SK-N-SH (cell line): Measurements from ENCODE around the gene SORBS1. TPM values are rescaled to one million over a fixed set of nuclear protein-coding genes. Genes with fewer than 3 reads are reported as not detected.

ENCODE experiments used
- CTCF ChIA-PET: fragments of 300-600, 350-600 bp; formaldehyde crosslinking; extraction: SDS; loops from one replicate; lab custom pipeline; 2021; lab: Yijun Ruan, JAX
- POLR2A ChIA-PET: fragments of 350-600 bp; sonication (Branson Sonifier 250); formaldehyde crosslinking; extraction: SDS; loops from one replicate; lab custom pipeline; 2020; ENCODE audit warnings: antibody characterized with exemption, inconsistent platforms; lab: Yijun Ruan, JAX
- DNase-seq: peaks from one replicate; pipeline ENCODE4 v3.0.0; 2012
- H2AFZ ChIP-seq: fragments of 200-600 bp; sonication (generic); 2 replicates; pipeline ENCODE4 v1.8.1; 2016; ENCODE audit warnings: antibody characterized with exemption, mild to moderate bottlenecking, low read depth
- H3F3A ChIP-seq: fragments of 200-600 bp; sonication (generic); replicated peaks from 2 replicates; pipeline ENCODE3; 2016; ENCODE audit warnings: antibody characterized with exemption, mild to moderate bottlenecking; ENCODE audit not compliant: insufficient read depth
- H3K27ac ChIP-seq, 2 experiments: fragments of 200-500 bp in 1 of 2; fragments of 200-600 bp in 1 of 2; sonication (Bioruptor generic) in 1 of 2; sonication (generic), shearing (Covaris generic) in 1 of 2; 2 replicates each; pipeline versions ENCODE4 v1.5.1 to v1.6.1; 2014 to 2016; ENCODE audit warnings: low read depth in 2 of 2, inconsistent platforms in 1 of 2, low read length in 1 of 2, mild to moderate bottlenecking in 1 of 2, mixed read lengths in 1 of 2
- H3K27me3 ChIP-seq: fragments of 200-600 bp; sonication (generic), shearing (Covaris generic); 2 replicates; pipeline ENCODE4 v1.6.1; 2016; ENCODE audit warnings: mixed run types; ENCODE audit not compliant: insufficient read depth
- H3K36me3 ChIP-seq, 2 experiments: fragments of 200-500 bp in 1 of 2; fragments of 200-600 bp in 1 of 2; sonication (Bioruptor generic) in 1 of 2; sonication (generic) in 1 of 2; replicated peaks in 1 of 2; 2 replicates each; pipeline versions ENCODE3 to v1.5.1; 2014 to 2016; ENCODE audit warnings: low read length in 1 of 2, mild to moderate bottlenecking in 1 of 2; ENCODE audit not compliant: insufficient read depth in 2 of 2, control insufficient read depth in 1 of 2
- H3K4me1 ChIP-seq, 2 experiments: fragments of 200-500 bp in 1 of 2; fragments of 200-600 bp in 1 of 2; sonication (Bioruptor generic) in 1 of 2; sonication (generic), shearing (Covaris generic) in 1 of 2; 2 replicates each; pipeline versions ENCODE4 v1.5.1 to v1.6.1; 2014 to 2016; ENCODE audit warnings: low read depth in 1 of 2, low read length in 1 of 2, mixed run types in 1 of 2; ENCODE audit not compliant: insufficient read depth in 2 of 2, control insufficient read depth in 1 of 2
- H3K4me2 ChIP-seq: fragments of 200-600 bp; sonication (generic), shearing (Covaris generic); 2 replicates; pipeline ENCODE4 v1.6.1; 2017; ENCODE audit warnings: mixed run types
- H3K4me3 ChIP-seq, 2 experiments: fragments of 200-500 bp in 1 of 2; fragments of 200-600 bp in 1 of 2; sonication (Bioruptor generic) in 1 of 2; sonication (generic), shearing (Covaris generic) in 1 of 2; 2 replicates each; pipeline versions ENCODE4 v1.5.1 to v1.8.1; 2014 to 2016; ENCODE audit warnings: low read depth in 2 of 2, inconsistent platforms in 1 of 2, low read length in 1 of 2, mild to moderate bottlenecking in 1 of 2, mixed read lengths in 1 of 2, moderate library complexity in 1 of 2
- H3K79me2 ChIP-seq: fragments of 200-600 bp; sonication (generic); 2 replicates; pipeline ENCODE4 v1.8.1; 2017; ENCODE audit warnings: mild to moderate bottlenecking; ENCODE audit not compliant: insufficient read depth
- H3K9ac ChIP-seq: fragments of 200-600 bp; sonication (generic); 2 replicates; pipeline ENCODE4 v1.6.1; 2017; ENCODE audit warnings: mixed run types
- H3K9me2 ChIP-seq: fragments of 200-600 bp; sonication (generic); 2 replicates; pipeline ENCODE4 v1.6.1; 2017; ENCODE audit warnings: mixed run types
- H3K9me3 ChIP-seq: fragments of 200-600 bp; sonication (generic); 2 replicates; pipeline ENCODE4 v1.6.1; 2017; ENCODE audit warnings: mixed run types, mild to moderate bottlenecking, moderate library complexity
- H4K20me1 ChIP-seq: fragments of 200-600 bp; sonication (generic); 2 replicates; pipeline ENCODE4 v1.6.1; 2017; ENCODE audit warnings: mild to moderate bottlenecking, mixed run types; ENCODE audit not compliant: insufficient read depth
- CHD2 ChIP-seq: fragments of 150-350 bp; IDR thresholded peaks from 2 replicates; pipeline ENCODE4 v1.6.1; 2018; ENCODE audit warnings: low read length; ENCODE audit not compliant: partially characterized antibody
- FOXM1 ChIP-seq: IDR thresholded peaks from 2 replicates; pipeline ENCODE4 v1.4.0; 2012; ENCODE audit warnings: low read depth, mild to moderate bottlenecking
- GABPA ChIP-seq: IDR thresholded peaks from 2 replicates; pipeline ENCODE4 v1.4.0; 2012; ENCODE audit warnings: low read depth, mild to moderate bottlenecking
- GATA2 ChIP-seq: sonication (generic); formaldehyde crosslinking; IDR thresholded peaks from 2 replicates; pipeline ENCODE4 v1.5.0; 2020; ENCODE audit warnings: mild to moderate bottlenecking, missing genetic modification reagents
- MEF2A ChIP-seq: IDR thresholded peaks from 2 replicates; pipeline ENCODE4 v1.4.0; 2012; ENCODE audit warnings: low read depth, borderline replicate concordance
- MXI1 ChIP-seq: IDR thresholded peaks from 2 replicates; pipeline ENCODE4 v1.6.1; 2012; ENCODE audit warnings: mild to moderate bottlenecking, low read depth, low read length, improper control_type of control experiment
- NFIC ChIP-seq: IDR thresholded peaks from 2 replicates; pipeline ENCODE4 v1.4.0; 2012; ENCODE audit warnings: borderline replicate concordance
- RAD21 ChIP-seq: IDR thresholded peaks from 2 replicates; pipeline ENCODE4 v1.6.1; 2012; ENCODE audit warnings: mild to moderate bottlenecking, low read length
- SIN3A ChIP-seq: IDR thresholded peaks from 2 replicates; pipeline ENCODE4 v1.6.1; 2012; ENCODE audit warnings: low read depth, mild to moderate bottlenecking, low read length, moderate library complexity, borderline replicate concordance
- TAF1 ChIP-seq: IDR thresholded peaks from 2 replicates; pipeline ENCODE4 v1.6.1; 2012; ENCODE audit warnings: low read depth, mild to moderate bottlenecking, low read length, moderate library complexity, borderline replicate concordance
- YY1 ChIP-seq: IDR thresholded peaks from 2 replicates; pipeline ENCODE4 v1.4.0; 2012; ENCODE audit warnings: low read depth, mild to moderate bottlenecking
- WGBS: methylation state at CpG from one replicate; pipeline ENCODE4 v1.1.6; 2017; ENCODE audit warnings: low lambda C conversion rate; 5-methylcytosine and 5-hydroxymethylcytosine counted together
- polyA plus RNA-seq, 3 experiments: library from polyadenylated mRNA; depleted of rRNA; stranded (reverse); fragments of >200 nt; gene quantifications; 2 replicates each; pipeline ENCODE4 v1.2.3, GENCODE V29; 2012
- TF ChIP-seq, protein P1 (sequence below): IDR thresholded peaks from 2 replicates; pipeline ENCODE4; 2012
- TF ChIP-seq, protein P2 (sequence below): IDR thresholded peaks from 2 replicates; pipeline ENCODE4 v1.4.0; 2012; ENCODE audit warnings: low read depth, borderline replicate concordance
- TF ChIP-seq, protein P3 (sequence below): IDR thresholded peaks from 2 replicates; pipeline ENCODE4 v1.4.0; 2012; ENCODE audit warnings: low read depth

SORBS1 gene
- polyA plus RNA-seq, 1 of the 3 experiments (the other 2 are of a cell fraction), result 0.36 TPM

DNA sequence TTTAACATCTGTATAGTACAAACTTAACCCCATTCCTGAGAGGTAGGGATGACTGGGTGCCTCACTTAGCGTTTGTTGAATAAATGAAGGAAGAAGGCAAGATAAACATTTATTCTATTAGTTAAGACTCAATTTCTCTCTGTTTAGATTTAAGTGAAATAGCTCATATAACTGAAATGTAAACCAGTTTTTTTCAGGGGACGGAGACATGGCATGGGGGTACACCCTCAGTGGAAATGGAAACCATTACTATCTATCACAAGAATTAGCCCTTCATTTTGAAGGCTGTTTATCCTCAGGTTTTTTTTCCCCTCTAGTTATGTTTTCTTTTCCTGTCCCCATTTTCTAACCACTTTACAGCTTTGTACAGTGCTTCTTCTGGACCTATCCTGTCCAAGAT, 234.8 kb downstream of the SORBS1 start:
- H3K9me2 ChIP-seq, result no peaks in the 10 kb centered on the region
- no peak overlapping the region for H3K4me2 ChIP-seq
- CTCF ChIA-PET, result interaction anchor here (0.9 to 1.4 kb wide), 4 partner anchors 11 to 80 kb away, joined by 3 to 4 read pairs (median 3); no protein-coding TSS in a partner anchor
- TF ChIP-seq MXI1 (no peak), FOXM1 (no peak), YY1 (no peak), SIN3A (no peak), RAD21 (no peak)
- TF ChIP-seq, protein P1, sequence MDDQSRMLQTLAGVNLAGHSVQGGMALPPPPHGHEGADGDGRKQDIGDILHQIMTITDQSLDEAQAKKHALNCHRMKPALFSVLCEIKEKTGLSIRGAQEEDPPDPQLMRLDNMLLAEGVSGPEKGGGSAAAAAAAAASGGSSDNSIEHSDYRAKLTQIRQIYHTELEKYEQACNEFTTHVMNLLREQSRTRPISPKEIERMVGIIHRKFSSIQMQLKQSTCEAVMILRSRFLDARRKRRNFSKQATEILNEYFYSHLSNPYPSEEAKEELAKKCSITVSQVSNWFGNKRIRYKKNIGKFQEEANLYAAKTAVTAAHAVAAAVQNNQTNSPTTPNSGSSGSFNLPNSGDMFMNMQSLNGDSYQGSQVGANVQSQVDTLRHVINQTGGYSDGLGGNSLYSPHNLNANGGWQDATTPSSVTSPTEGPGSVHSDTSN, result no peak
- TF ChIP-seq, all 33 proteins: peak for 0
- Histone ChIP-seq H3K9me3 (no peaks in the 10 kb centered on the region), H3K9ac (no peak overlapping the region), H3K4me3 (no peak overlapping the region), H3K79me2 (no peaks in the 10 kb centered on the region), H4K20me1 (no peaks in the 10 kb centered on the region), H3K27ac (no peak overlapping the region), H3K4me1 (peaks cover 0 to 10% of the 10 kb centered on the region in 2 experiments; a peak in 2 of 4 replicates), H2AFZ (no peak overlapping the region), H3K36me3 (no peaks in the 10 kb centered on the region), H3K27me3 (no peaks in the 10 kb centered on the region), H3F3A (no peaks in the 10 kb centered on the region)
- no peak for DNase-seq
- WGBS, result 89% methylated on average over 2 of the region's 2 CpGs
- POLR2A ChIA-PET, result no interaction called here

DNA sequence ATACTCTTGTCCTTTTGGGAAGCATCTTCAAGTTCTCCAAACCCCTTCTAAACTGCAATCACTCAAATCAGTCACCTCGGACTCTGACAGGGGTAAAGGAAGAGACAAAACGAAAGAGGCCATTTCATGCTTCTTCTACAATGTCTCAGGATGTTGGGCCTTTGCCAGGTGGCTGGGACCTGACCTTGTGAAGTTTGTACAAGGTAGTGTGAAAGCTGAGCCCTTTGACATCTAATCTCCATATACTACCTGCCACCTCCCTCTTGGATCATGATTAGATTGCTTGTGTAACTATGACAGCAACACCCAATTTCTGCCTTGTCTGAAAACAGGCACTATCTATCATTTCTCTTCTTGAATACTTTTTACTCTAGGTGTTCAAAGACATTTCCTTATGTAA, 235.3 kb downstream of the SORBS1 start:
- H3K9me2 ChIP-seq, result no peaks in the 10 kb centered on the region
- no peaks in the 10 kb centered on the region for H4K20me1 ChIP-seq
- H3K27ac ChIP-seq, result no peak overlapping the region
- H3K9ac ChIP-seq, result no peak overlapping the region
- no peak overlapping the region for H3K4me3 ChIP-seq
- DNase-seq, result no peak
- no peaks in the 10 kb centered on the region for H3K36me3 ChIP-seq
- no peaks in the 10 kb centered on the region for H3K9me3 ChIP-seq
- H3K4me1 ChIP-seq, result peaks cover 0 to 10% of the 10 kb centered on the region in 2 experiments; a peak in 2 of 4 replicates
- no peak overlapping the region for H2AFZ ChIP-seq
- no peak for TF ChIP-seq CHD2
- no peaks in the 10 kb centered on the region for H3F3A ChIP-seq
- 62% methylated on average over 2 of the region's 2 CpGs for WGBS
- POLR2A ChIA-PET, result no interaction called here
- H3K79me2 ChIP-seq, result no peaks in the 10 kb centered on the region
- no peaks in the 10 kb centered on the region for H3K27me3 ChIP-seq
- no peak overlapping the region for H3K4me2 ChIP-seq
- CTCF ChIA-PET, result interaction anchor here (0.9 to 1.4 kb wide), 4 partner anchors 10 to 79 kb away, joined by 3 to 4 read pairs (median 3); no protein-coding TSS in a partner anchor

DNA sequence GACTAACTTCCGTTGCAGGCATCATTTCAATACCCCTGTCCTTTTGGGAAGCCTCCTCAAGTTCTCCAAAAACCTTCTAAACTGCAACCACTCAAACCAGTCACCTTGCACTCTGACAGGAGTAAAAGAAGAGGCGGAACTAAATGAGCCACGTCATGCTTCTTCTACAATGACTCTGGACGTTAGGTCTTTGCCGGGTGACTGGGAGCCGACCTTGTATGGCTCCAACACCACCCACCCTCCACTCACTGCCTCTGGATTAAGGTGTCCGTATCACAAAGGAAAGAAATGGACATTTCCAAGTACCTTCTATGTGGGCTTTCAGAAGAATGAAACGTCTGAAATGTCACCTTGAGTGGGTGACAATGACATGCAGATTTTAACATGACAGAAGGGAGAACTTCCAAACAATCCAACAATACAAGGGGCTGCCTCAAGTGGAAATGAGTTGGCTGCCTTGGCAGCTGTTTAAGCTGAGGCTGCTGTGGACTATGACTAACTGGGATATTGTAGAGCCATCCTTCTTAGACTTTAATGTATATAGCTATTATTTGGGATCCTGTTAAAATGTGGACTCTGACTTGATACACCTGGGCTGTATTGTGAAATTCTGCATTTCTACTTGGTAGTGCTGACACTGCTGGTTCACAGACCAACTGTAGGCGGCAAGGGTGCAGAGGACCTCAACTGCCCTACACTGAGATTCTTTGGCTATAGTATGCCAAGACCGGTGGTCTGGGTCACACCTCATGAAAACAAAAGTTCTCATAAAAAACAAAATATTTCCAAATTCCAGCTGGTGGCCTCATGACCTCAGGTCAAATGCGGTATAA, 236.5 kb downstream of the SORBS1 start:
- H3K27me3 ChIP-seq, result no peaks in the 10 kb centered on the region
- no peak overlapping the region for H3K4me3 ChIP-seq
- no peak overlapping the region for H2AFZ ChIP-seq
- no peaks in the 10 kb centered on the region for H3K9me3 ChIP-seq
- H3K79me2 ChIP-seq, result no peaks in the 10 kb centered on the region
- TF ChIP-seq CHD2 (no peak), NFIC (no peak), MEF2A (no peak), MXI1 (no peak), TAF1 (no peak), GABPA (no peak), GATA2 (CRISPR knock-in tag) (no peak), SIN3A (no peak)
- TF ChIP-seq, protein P2, sequence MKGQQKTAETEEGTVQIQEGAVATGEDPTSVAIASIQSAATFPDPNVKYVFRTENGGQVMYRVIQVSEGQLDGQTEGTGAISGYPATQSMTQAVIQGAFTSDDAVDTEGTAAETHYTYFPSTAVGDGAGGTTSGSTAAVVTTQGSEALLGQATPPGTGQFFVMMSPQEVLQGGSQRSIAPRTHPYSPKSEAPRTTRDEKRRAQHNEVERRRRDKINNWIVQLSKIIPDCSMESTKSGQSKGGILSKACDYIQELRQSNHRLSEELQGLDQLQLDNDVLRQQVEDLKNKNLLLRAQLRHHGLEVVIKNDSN, result no peak
- TF ChIP-seq, protein P3, sequence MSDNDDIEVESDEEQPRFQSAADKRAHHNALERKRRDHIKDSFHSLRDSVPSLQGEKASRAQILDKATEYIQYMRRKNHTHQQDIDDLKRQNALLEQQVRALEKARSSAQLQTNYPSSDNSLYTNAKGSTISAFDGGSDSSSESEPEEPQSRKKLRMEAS, result no peak
- TF ChIP-seq, all 33 proteins: peak for 0
- Histone ChIP-seq H3K36me3 (no peaks in the 10 kb centered on the region), H3K9me2 (no peaks in the 10 kb centered on the region), H3F3A (no peaks in the 10 kb centered on the region), H3K4me2 (no peak overlapping the region), H3K9ac (no peak overlapping the region), H3K4me1 (peaks cover 0 to 10% of the 10 kb centered on the region in 2 experiments; a peak in 2 of 4 replicates), H3K27ac (no peak overlapping the region), H4K20me1 (no peaks in the 10 kb centered on the region)
- DNase-seq, result no peak
- ChIA-PET POLR2A (no interaction called here), CTCF (interaction anchor here (0.9 kb wide), 1 partner anchor 38 kb away, joined by 3 read pairs; no protein-coding TSS in a partner anchor)
- WGBS, result 81% methylated on average over 11 of the region's 11 CpGs
